ENCODE results near the gene RET. TPM values are rescaled to one million over a fixed set of nuclear protein-coding genes. Genes with fewer than 3 reads are reported as not detected.

The RET gene
- total and polyA plus RNA-seq, 9 donors, result 0.12 to 1.6 (median 0.75) TPM

- 79% methylated on average over 14 of the region's 14 CpGs for WGBS, 3 donors
- Histone ChIP-seq H3K9me3 (no peaks in the 10 kb centered on the region), H3K36me3 (no peaks in the 10 kb centered on the region), H3K4me3 (no peak overlapping the region), H3K27ac (no peak overlapping the region), H3K27me3 (no peaks in the 10 kb centered on the region), H3K4me1 (ENCODE audit: insufficient read depth) (no peaks in the 10 kb centered on the region)
- peak in 1 of 5 donors; percentile 13 for DNase-seq
- TF ChIP-seq EP300 (IDR thresholded peaks at IDR 0.05) (no peak), POLR2A (IDR thresholded peaks at IDR 0.05) (no peak), CTCF (IDR thresholded peaks at IDR 0.05) (no peak)
- intact Hi-C loops (cut with DNase I), result no loop called here
Observed at GRCh38 chr10:43037942-43038782, 38.7 kb upstream of the RET start.

- 57 to 73% (median 64%) methylated on average over 14 to 15 of the region's 15 CpGs for WGBS, 3 donors
- intact Hi-C loops (cut with DNase I), result no loop called here
- H3K36me3 ChIP-seq, result no peaks in the 10 kb centered on the region
- DNase-seq, result peak in 1 of 5 donors; percentile 15
- no peak overlapping the region for H3K27ac ChIP-seq
- no peaks in the 10 kb centered on the region for H3K9me3 ChIP-seq
- H3K4me1 ChIP-seq (ENCODE audit: insufficient read depth), result no peaks in the 10 kb centered on the region
- TF ChIP-seq CTCF (IDR thresholded peaks at IDR 0.05) (no peak), POLR2A (IDR thresholded peaks at IDR 0.05) (no peak), EP300 (IDR thresholded peaks at IDR 0.05) (no peak)
- H3K27me3 ChIP-seq, result no peaks in the 10 kb centered on the region
- no peak overlapping the region for H3K4me3 ChIP-seq
Observed at GRCh38 chr10:43038783-43039623, 37.9 kb upstream of the RET start.

- intact Hi-C loops (cut with DNase I), result no loop called here
- Histone ChIP-seq H3K4me3 (no peak overlapping the region), H3K9me3 (no peaks in the 10 kb centered on the region), H3K27ac (no peak overlapping the region), H3K4me1 (ENCODE audit: insufficient read depth) (no peaks in the 10 kb centered on the region), H3K27me3 (no peaks in the 10 kb centered on the region), H3K36me3 (no peaks in the 10 kb centered on the region)
- peak in 1 of 5 donors; percentile 12 for DNase-seq
- TF ChIP-seq EP300 (IDR thresholded peaks at IDR 0.05), result no peak
- no peak for TF ChIP-seq CTCF (IDR thresholded peaks at IDR 0.05)
- no peak for TF ChIP-seq POLR2A (IDR thresholded peaks at IDR 0.05)
- WGBS, 3 donors, result 76 to 87% (median 83%) methylated on average over 19 to 21 of the region's 21 CpGs
Observed at GRCh38 chr10:43039624-43040481, 37.0 kb upstream of the RET start.

Measured in ovary (tissue), 9 donors.